Esophagus muscularis mucosa (tissue), 3 donors: Measurements from ENCODE around the gene SLC25A43.

ENCODE experiments used
- POLR2A ChIP-seq: fragments of 450-650 bp; IDR thresholded peaks from one replicate; pipeline ENCODE4 v1.6.1; 2017; ENCODE audit warnings: antibody characterized with exemption, moderate library complexity, mild to moderate bottlenecking, low read depth
- TF ChIP-seq, protein P1 (sequence below), 3 experiments: fragments of 200-600 bp in 2 of 3; fragments of 450-650 bp in 1 of 3; sonication (generic) in 2 of 3; IDR thresholded peaks; one replicate each; pipeline ENCODE4 v1.5.1; 2017 to 2019; ENCODE audit warnings: antibody characterized with exemption in 3 of 3, mild to moderate bottlenecking in 2 of 3, moderate library complexity in 1 of 3

DNA sequence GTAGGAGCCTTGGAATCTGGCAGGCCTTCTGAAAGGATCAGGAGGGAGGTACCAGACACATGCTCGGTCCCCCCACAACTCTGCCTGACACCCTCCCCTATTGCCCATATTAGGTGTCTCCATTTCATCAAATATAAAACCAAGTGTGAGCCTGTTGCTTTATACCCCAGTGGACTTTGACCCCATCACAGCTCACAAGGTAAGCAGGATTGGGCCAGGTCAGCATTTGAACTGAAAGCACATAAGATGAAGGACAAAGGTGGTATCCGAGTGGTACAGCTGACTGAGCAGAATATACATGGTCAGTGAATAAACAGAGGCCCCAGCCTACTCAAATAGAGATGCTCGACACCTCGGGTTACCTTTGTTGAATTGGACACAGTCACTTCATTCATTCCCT is 20.0 kb downstream of the SLC25A43 start:
- TF ChIP-seq, protein P1, sequence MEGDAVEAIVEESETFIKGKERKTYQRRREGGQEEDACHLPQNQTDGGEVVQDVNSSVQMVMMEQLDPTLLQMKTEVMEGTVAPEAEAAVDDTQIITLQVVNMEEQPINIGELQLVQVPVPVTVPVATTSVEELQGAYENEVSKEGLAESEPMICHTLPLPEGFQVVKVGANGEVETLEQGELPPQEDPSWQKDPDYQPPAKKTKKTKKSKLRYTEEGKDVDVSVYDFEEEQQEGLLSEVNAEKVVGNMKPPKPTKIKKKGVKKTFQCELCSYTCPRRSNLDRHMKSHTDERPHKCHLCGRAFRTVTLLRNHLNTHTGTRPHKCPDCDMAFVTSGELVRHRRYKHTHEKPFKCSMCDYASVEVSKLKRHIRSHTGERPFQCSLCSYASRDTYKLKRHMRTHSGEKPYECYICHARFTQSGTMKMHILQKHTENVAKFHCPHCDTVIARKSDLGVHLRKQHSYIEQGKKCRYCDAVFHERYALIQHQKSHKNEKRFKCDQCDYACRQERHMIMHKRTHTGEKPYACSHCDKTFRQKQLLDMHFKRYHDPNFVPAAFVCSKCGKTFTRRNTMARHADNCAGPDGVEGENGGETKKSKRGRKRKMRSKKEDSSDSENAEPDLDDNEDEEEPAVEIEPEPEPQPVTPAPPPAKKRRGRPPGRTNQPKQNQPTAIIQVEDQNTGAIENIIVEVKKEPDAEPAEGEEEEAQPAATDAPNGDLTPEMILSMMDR (IDR thresholded peaks at IDR 0.05) = no peak
- TF ChIP-seq POLR2A = no peak
